HCT116 (cell line): Measurements from ENCODE around the gene TSPAN1. TPM values are rescaled to one million over a fixed set of nuclear protein-coding genes. Genes with fewer than 3 reads are reported as not detected.

Source experiments
- ATAC-seq: fragments of 200-7000 bp; cut with Tn5 transposase; 2 replicates; pipeline ENCODE4 v1.9.1; 2020; ENCODE audit warnings: mild to moderate bottlenecking, moderate library complexity
- BruUV-seq: library from RNA; stranded (reverse); fragments of 400-500 nt; replicated peaks from 2 replicates; lab custom pipeline; 2021; lab: Mats Ljungman, UMichigan
- CTCF ChIA-PET: fragments of 300-600 bp; sonication (Branson Sonifier 250); formaldehyde crosslinking; loops from one replicate; lab custom pipeline; 2021; ENCODE audit warnings: antibody characterized with exemption; lab: Charles Lee
- POLR2A ChIA-PET: fragments of 300-600, 350-600 bp; sonication (Branson Sonifier 250); formaldehyde crosslinking; loops from one replicate; lab custom pipeline; 2021; ENCODE audit warnings: antibody characterized with exemption; lab: Charles Lee
- RAD21 ChIA-PET, 2 experiments: fragments of 300-600 bp; sonication (Branson Sonifier 250); formaldehyde crosslinking; loops; one replicate each; lab custom pipeline; 2023; ENCODE audit warnings: low total read pairs in 2 of 2; ENCODE audit not compliant: uncharacterized antibody in 2 of 2, unreplicated experiment in 2 of 2, low non-redundant PET in 1 of 2; lab: Charles Lee
- DNase-seq: peaks from one replicate; pipeline ENCODE4 v3.0.0-alpha.2; 2010; ENCODE audit warnings: low read depth, low spot score
- H2AFZ ChIP-seq: fragments of 200-600 bp; shearing (Covaris generic), sonication (generic); 2 replicates; pipeline ENCODE4 v1.6.1; 2017; ENCODE audit warnings: low read depth, mixed run types, mixed read lengths, antibody characterized with exemption, low read length; ENCODE audit not compliant: poor library complexity, severe bottlenecking
- H3K27ac ChIP-seq: 2 replicates; pipeline ENCODE4 v1.5.1; 2012; ENCODE audit warnings: low read depth, low read length
- H3K27me3 ChIP-seq: fragments of 200-600 bp; sonication (generic); 2 replicates; pipeline ENCODE4 v1.6.1; 2016; ENCODE audit warnings: mixed run types, low read length, mixed read lengths; ENCODE audit not compliant: insufficient read depth
- H3K36me3 ChIP-seq, 2 experiments: fragments of 200-500 bp in 1 of 2; fragments of 200-600 bp in 1 of 2; sonication (Bioruptor generic) in 1 of 2; sonication (generic) in 1 of 2; 2 replicates each; pipeline versions ENCODE4 v1.5.1 to v1.6.1; 2014 to 2016; ENCODE audit warnings: low read length in 2 of 2, inconsistent platforms in 1 of 2, mixed read lengths in 1 of 2, mixed run types in 1 of 2; ENCODE audit not compliant: insufficient read depth in 2 of 2, control insufficient read depth in 1 of 2
- H3K4me1 ChIP-seq, 2 experiments: fragments of 200-600 bp in 1 of 2; sonication (generic) in 1 of 2; 2 replicates each; pipeline versions ENCODE4 v1.5.1 to v1.6.1; 2012 to 2017; ENCODE audit warnings: low read length in 2 of 2, inconsistent platforms in 1 of 2, mild to moderate bottlenecking in 1 of 2, mixed read lengths in 1 of 2, mixed run types in 1 of 2, moderate library complexity in 1 of 2; ENCODE audit not compliant: insufficient read depth in 2 of 2, control insufficient read depth in 1 of 2
- H3K4me2 ChIP-seq: fragments of 200-600 bp; sonication (generic); 2 replicates; pipeline ENCODE4 v1.6.1; 2017; ENCODE audit warnings: mixed run types, low read length, mixed read lengths
- H3K4me3 ChIP-seq, 2 experiments: fragments of 200-600 bp in 1 of 2; sonication (generic) in 1 of 2; replicated peaks in 1 of 2; 2 replicates each; pipeline ENCODE4 v1.5.1; 2011 to 2016; ENCODE audit warnings: low read length in 2 of 2, control low read depth in 1 of 2, low read depth in 1 of 2, mild to moderate bottlenecking in 1 of 2, mixed read lengths in 1 of 2, mixed run types in 1 of 2
- H3K79me2 ChIP-seq: fragments of 200-600 bp; sonication (generic); 2 replicates; pipeline ENCODE4 v1.6.1; 2017; ENCODE audit warnings: mild to moderate bottlenecking, mixed run types, low read length, moderate library complexity, mixed read lengths; ENCODE audit not compliant: insufficient read depth
- H3K9ac ChIP-seq: fragments of 200-600 bp; sonication (generic); 2 replicates; pipeline ENCODE4 v1.6.1; 2016; ENCODE audit warnings: low read length, mixed read lengths
- H3K9me2 ChIP-seq: fragments of 200-600 bp; sonication (generic), shearing (Covaris generic); 2 replicates; pipeline ENCODE4 v1.6.1; 2017; ENCODE audit warnings: mixed run types, mild to moderate bottlenecking, moderate library complexity; ENCODE audit not compliant: insufficient read depth
- H3K9me3 ChIP-seq, 2 experiments: fragments of 200-500 bp in 1 of 2; fragments of 200-600 bp in 1 of 2; sonication (Bioruptor generic) in 1 of 2; sonication (generic) in 1 of 2; 2 replicates each; pipeline ENCODE4 v1.6.1; 2014 to 2017; ENCODE audit warnings: low read length in 2 of 2, mixed read lengths in 2 of 2, inconsistent platforms in 1 of 2, low read depth in 1 of 2, mild to moderate bottlenecking in 1 of 2, mixed run types in 1 of 2, moderate library complexity in 1 of 2; ENCODE audit not compliant: control insufficient read depth in 1 of 2, insufficient read depth in 1 of 2
- H4K20me1 ChIP-seq: fragments of 200-600 bp; sonication (generic), shearing (Covaris generic); 2 replicates; pipeline ENCODE4 v1.6.1; 2017; ENCODE audit warnings: mixed run types, mild to moderate bottlenecking, moderate library complexity; ENCODE audit not compliant: insufficient read depth
- CEBPB ChIP-seq: IDR thresholded peaks from 2 replicates; pipeline ENCODE4 v1.6.1; 2012; ENCODE audit warnings: low read depth
- CTCF ChIP-seq, 3 experiments: fragments of 200-600 bp in 1 of 3; sonication (generic) in 1 of 3; IDR thresholded peaks in 2 of 3; conservative IDR thresholded peaks in 1 of 3; 2 replicates each; pipeline ENCODE4 v1.5.1; 2012 to 2017; ENCODE audit warnings: low read depth in 2 of 3, low read length in 2 of 3, antibody characterized with exemption in 1 of 3, borderline replicate concordance in 1 of 3, control low read depth in 1 of 3, mild to moderate bottlenecking in 1 of 3, mixed read lengths in 1 of 3, mixed run types in 1 of 3, moderate library complexity in 1 of 3; ENCODE audit not compliant: insufficient read depth in 1 of 3
- EGR1 ChIP-seq: IDR thresholded peaks from 2 replicates; pipeline ENCODE4 v1.6.1; 2012; ENCODE audit warnings: low read depth
- YY1 ChIP-seq: IDR thresholded peaks from 2 replicates; pipeline ENCODE4 v1.6.1; 2011; ENCODE audit warnings: low read length, low read depth, moderate library complexity, mild to moderate bottlenecking; ENCODE audit not compliant: insufficient replicate concordance; ENCODE audit errors: extremely low read depth
- ZFX ChIP-seq: fragments of 450-650 bp; IDR thresholded peaks from 2 replicates; pipeline ENCODE4 v1.6.1; 2017
- intact Hi-C: fragments of 100-400 bp; cut with micrococcal nuclease; formaldehyde crosslinking; loops from 2 replicates; pipeline ENCODE4 v1.10.0; 2022
- total RNA-seq: library from RNA; stranded (reverse); gene quantifications from one replicate; pipeline ENCODE4 v1.2.1, GENCODE V29; 2021; ENCODE audit not compliant: unreplicated experiment

TSPAN1 gene
- total RNA-seq, 1 experiment from 2014 or later: 9.9 TPM

- no peaks in the 10 kb centered on the region for H3K9me3 ChIP-seq
- ChIA-PET POLR2A (no interaction called here), CTCF (interaction anchor here (1.1 kb wide), 1 partner anchor 140 kb away, joined by 3 read pairs; no protein-coding TSS in a partner anchor), RAD21 (no interaction called here)
- peaks cover 55 to 61% of the 10 kb centered on the region in 2 experiments for H3K4me1 ChIP-seq
- BruUV-seq: no TSS peak
- H3K36me3 ChIP-seq: no peaks in the 10 kb centered on the region
- no peaks in the 10 kb centered on the region for H4K20me1 ChIP-seq
- H2AFZ ChIP-seq: no peak within 1 kb of the TSS
- no peak within 1 kb of the TSS for H3K9ac ChIP-seq
- no peak for TF ChIP-seq CEBPB
- no peak for TF ChIP-seq EGR1
- DNase-seq (no peak), ATAC-seq (no peak)
- H3K27ac ChIP-seq: no peak within 1 kb of the TSS
- H3K9me2 ChIP-seq: no peaks in the 10 kb centered on the region
- no peaks in the 10 kb centered on the region for H3K27me3 ChIP-seq
- intact Hi-C loops: loop anchor here (5.0 kb wide), 1 partner anchor 674 kb away; the partner anchor contains the start of genes CCDC163 and MMACHC
- H3K4me2 ChIP-seq: no peak within 1 kb of the TSS
- H3K4me3 ChIP-seq: no peak within 1 kb of the TSS
- H3K79me2 ChIP-seq: no peaks in the 10 kb centered on the region
Measured at GRCh38 chr1:46176211-46176865, 1.5 kb downstream of the TSPAN1 start, which contains the start of gene P3R3URF. TSS of gene P3R3URF (minus strand) at chr1:46176488. CDS start at chr1:46176471, 17 bp downstream.

- CTCF ChIA-PET: interaction anchor here (0.7 to 0.8 kb wide), 3 partner anchors 141 to 679 kb away, joined by 3 read pairs; no protein-coding TSS in a partner anchor
- H3K4me1 ChIP-seq: peaks cover 55 to 63% of the 10 kb centered on the region in 2 experiments
- no peak overlapping the region; the same call in 1 of the 2 replicates for H3K27ac ChIP-seq
- H3K27me3 ChIP-seq: no peaks in the 10 kb centered on the region
- intact Hi-C loops: loop anchor here (1.0 to 5.0 kb wide), 4 partner anchors 44 to 677 kb away; partner anchors contain the start of genes CCDC163, MMACHC and TMEM69
- H3K79me2 ChIP-seq: no peaks in the 10 kb centered on the region
- H3K9me2 ChIP-seq: no peaks in the 10 kb centered on the region
- no peaks in the 10 kb centered on the region for H3K9me3 ChIP-seq
- POLR2A ChIA-PET: no interaction called here
- no peaks in the 10 kb centered on the region for H4K20me1 ChIP-seq
- peak overlapping the region; percentile 83 for H3K4me2 ChIP-seq
- peak; percentile 69 for ATAC-seq
- peak overlapping the region; percentile 97 for H2AFZ ChIP-seq
- H3K9ac ChIP-seq: peak overlapping the region; percentile 29; the same call in 1 of the 2 replicates
- peak; percentile 80 for DNase-seq
- H3K4me3 ChIP-seq: peak overlapping the region; percentile 5; a peak in 1 of 4 replicates
- no TSS peak for BruUV-seq
- H3K36me3 ChIP-seq: no peaks in the 10 kb centered on the region
- RAD21 ChIA-PET: interaction anchor here in 1 of 2 experiments (0.8 kb wide), 1 partner anchor 144 kb away, joined by 4 read pairs; no protein-coding TSS in a partner anchor
- no peak for TF ChIP-seq ZFX
- peak in 2 of 3 experiments; percentile 96 to 98; a peak in 4 of 6 replicates for TF ChIP-seq CTCF (IDR thresholded peaks at IDR 0.05 in 2 of 3, conservative IDR thresholded peaks at IDR 0.05 in 1 of 3; ENCODE audit: borderline replicate concordance in 1 of 3, insufficient read depth in 1 of 3, low read depth in 2 of 3, low read length in 2 of 3)
- TF ChIP-seq YY1: peak; percentile 33
- TF ChIP-seq, all 23 proteins: peak for 2
Measured at GRCh38 chr1:46179138-46180081, 4.5 kb downstream of the TSPAN1 start.
